SK-N-SH treated with all-trans-retinoic acid at 6 μM for 48 hours (cell line): ENCODE data around the gene TTLL8.

Experiments
- ATAC-seq: fragments of 200-7000 bp; cut with Tn5 transposase; 3 replicates; pipeline ENCODE4 v1.9.1; 2020; ENCODE audit warnings: mild to moderate bottlenecking, moderate library complexity
- ARNTL ChIP-seq: fragments of 450-650 bp; formaldehyde crosslinking; IDR thresholded peaks from 2 replicates; pipeline ENCODE4 v1.5.0; 2020; ENCODE audit warnings: low read depth, mild to moderate bottlenecking, moderate library complexity, borderline replicate concordance
- CSDC2 ChIP-seq: fragments of 250-450 bp; sonication (Bioruptor Pico); IDR thresholded peaks from 2 replicates; pipeline ENCODE4 v1.5.0; 2020; ENCODE audit warnings: mild to moderate bottlenecking, moderate library complexity
- CSRNP3 ChIP-seq: fragments of 250-450 bp; sonication (Bioruptor Pico); IDR thresholded peaks from 2 replicates; pipeline ENCODE4 v1.5.1; 2021; ENCODE audit warnings: mild to moderate bottlenecking, moderate library complexity
- ESRRG ChIP-seq: fragments of 250-450 bp; sonication (Bioruptor Pico); IDR thresholded peaks from 2 replicates; pipeline ENCODE4 v1.6.1; 2021; ENCODE audit warnings: mild to moderate bottlenecking
- GLIS3 ChIP-seq: fragments of 250-450 bp; sonication (Bioruptor Pico); IDR thresholded peaks from 2 replicates; pipeline ENCODE4 v1.5.0; 2020; ENCODE audit warnings: mild to moderate bottlenecking, moderate library complexity
- ISL1 ChIP-seq: fragments of 250-450 bp; sonication (Bioruptor Pico); IDR thresholded peaks from 2 replicates; pipeline ENCODE4 v2.1.2; 2022; ENCODE audit warnings: mild to moderate bottlenecking, moderate library complexity
- OSR1 ChIP-seq: fragments of 250-450 bp; sonication (Bioruptor Pico); IDR thresholded peaks from 2 replicates; pipeline ENCODE4 v1.8.0; 2022; ENCODE audit warnings: moderate library complexity, mild to moderate bottlenecking, inconsistent platforms
- PATZ1 ChIP-seq: fragments of 250-450 bp; sonication (Bioruptor Pico); IDR thresholded peaks from 2 replicates; pipeline ENCODE4 v1.8.0; 2020; ENCODE audit warnings: mild to moderate bottlenecking, moderate library complexity, borderline replicate concordance
- PPARA ChIP-seq: fragments of 250-450 bp; sonication (Bioruptor Pico); IDR thresholded peaks from 2 replicates; pipeline ENCODE4 v1.5.0; 2020; ENCODE audit warnings: mild to moderate bottlenecking, borderline replicate concordance
- RARB ChIP-seq: fragments of 250-450 bp; sonication (Bioruptor Pico); IDR thresholded peaks from 2 replicates; pipeline ENCODE4 v1.8.0; 2021; ENCODE audit warnings: mild to moderate bottlenecking, moderate library complexity
- SNAI2 ChIP-seq: fragments of 250-450 bp; sonication (Bioruptor Pico); IDR thresholded peaks from 2 replicates; pipeline ENCODE4 v1.5.0; 2020; ENCODE audit warnings: mild to moderate bottlenecking, moderate library complexity
- TCF4 ChIP-seq: fragments of 250-450 bp; sonication (Bioruptor Pico); IDR thresholded peaks from 2 replicates; pipeline ENCODE4 v1.8.0; 2021; ENCODE audit warnings: mild to moderate bottlenecking, moderate library complexity, borderline replicate concordance
- TOX ChIP-seq: fragments of 250-450 bp; sonication (Bioruptor Pico); IDR thresholded peaks from 2 replicates; pipeline ENCODE4 v1.8.0; 2021; ENCODE audit warnings: mild to moderate bottlenecking, moderate library complexity, borderline replicate concordance
- ZC3H10 ChIP-seq: fragments of 250-450 bp; sonication (Bioruptor Pico); IDR thresholded peaks from 2 replicates; pipeline ENCODE4 v1.5.1; 2021; ENCODE audit warnings: mild to moderate bottlenecking, moderate library complexity
- ZFP3 ChIP-seq: fragments of 250-450 bp; sonication (Bioruptor Pico); IDR thresholded peaks from 2 replicates; pipeline ENCODE4 v1.5.0; 2020; ENCODE audit warnings: mild to moderate bottlenecking, moderate library complexity
- ZNF565 ChIP-seq: fragments of 450-650 bp; formaldehyde crosslinking; conservative IDR thresholded peaks from 2 replicates; pipeline ENCODE4 v1.5.0; 2020; ENCODE audit warnings: low read depth, mild to moderate bottlenecking, moderate library complexity
- ZNF70 ChIP-seq: fragments of 450-650 bp; formaldehyde crosslinking; IDR thresholded peaks from 2 replicates; pipeline ENCODE4 v1.5.0; 2020; ENCODE audit warnings: mild to moderate bottlenecking, moderate library complexity
- ZNF8 ChIP-seq: fragments of 450-650 bp; formaldehyde crosslinking; IDR thresholded peaks from 2 replicates; pipeline ENCODE4 v1.5.0; 2020; ENCODE audit warnings: mild to moderate bottlenecking, moderate library complexity

TTLL8 gene

GRCh38 chr22:50074551-50075530 is 16.7 kb upstream of the TTLL8 start:
- TF ChIP-seq ISL1 (CRISPR knock-in tag) (no peak), TCF4 (CRISPR knock-in tag) (no peak), PPARA (no peak), ZFP3 (CRISPR knock-in tag) (no peak), ESRRG (CRISPR knock-in tag) (no peak), GLIS3 (no peak)
- TF ChIP-seq, all 23 proteins: peak for 0
- ATAC-seq, result no peak

- no peak for ATAC-seq
- TF ChIP-seq ZC3H10 (CRISPR knock-in tag), result no peak
- no peak for TF ChIP-seq RARB
- TF ChIP-seq CSRNP3 (CRISPR knock-in tag), result no peak
- no peak for TF ChIP-seq ZFP3 (CRISPR knock-in tag)
- TF ChIP-seq ZNF8 (CRISPR knock-in tag), result no peak
Measured at GRCh38 chr22:50074056-50074455, 16.0 kb upstream of the TTLL8 start.

- TF ChIP-seq GLIS3, result no peak
- TF ChIP-seq TOX (CRISPR knock-in tag), result no peak
- TF ChIP-seq ZC3H10 (CRISPR knock-in tag), result no peak
- no peak for TF ChIP-seq OSR1 (CRISPR knock-in tag)
- TF ChIP-seq SNAI2, result no peak
- no peak for TF ChIP-seq CSDC2 (CRISPR knock-in tag)
- TF ChIP-seq PATZ1 (CRISPR knock-in tag), result no peak
- no peak for TF ChIP-seq ZNF70 (CRISPR knock-in tag)
- TF ChIP-seq ARNTL, result no peak
- ATAC-seq, result no peak
Measured at GRCh38 chr22:50072714-50073538, 14.8 kb upstream of the TTLL8 start.

- no peak for TF ChIP-seq ZC3H10 (CRISPR knock-in tag)
- no peak for ATAC-seq
Measured at GRCh38 chr22:50072167-50072555, 14.1 kb upstream of the TTLL8 start.

GRCh38 chr22:50071432-50072166 is 13.5 kb upstream of the TTLL8 start:
- TF ChIP-seq CSRNP3 (CRISPR knock-in tag), result no peak
- no peak for TF ChIP-seq SNAI2
- TF ChIP-seq ZNF70 (CRISPR knock-in tag), result no peak
- no peak for TF ChIP-seq ZNF565
- ATAC-seq, result no peak

- ATAC-seq, result no peak
- TF ChIP-seq OSR1 (CRISPR knock-in tag) (no peak), CSDC2 (CRISPR knock-in tag) (no peak), ZNF8 (CRISPR knock-in tag) (no peak)
Measured at GRCh38 chr22:50070366-50070765, 12.3 kb upstream of the TTLL8 start.
